ENCODE measurements around the gene GLS. TPM values are rescaled to one million over a fixed set of nuclear protein-coding genes. Genes with fewer than 3 reads are reported as not detected.
A peak's percentile ranks its signal among the peaks of the same experiment; 100 is the strongest.

Gene GLS
- total RNA-seq, 2 experiments from 2014 or later, result 218 to 227 TPM

DNA sequence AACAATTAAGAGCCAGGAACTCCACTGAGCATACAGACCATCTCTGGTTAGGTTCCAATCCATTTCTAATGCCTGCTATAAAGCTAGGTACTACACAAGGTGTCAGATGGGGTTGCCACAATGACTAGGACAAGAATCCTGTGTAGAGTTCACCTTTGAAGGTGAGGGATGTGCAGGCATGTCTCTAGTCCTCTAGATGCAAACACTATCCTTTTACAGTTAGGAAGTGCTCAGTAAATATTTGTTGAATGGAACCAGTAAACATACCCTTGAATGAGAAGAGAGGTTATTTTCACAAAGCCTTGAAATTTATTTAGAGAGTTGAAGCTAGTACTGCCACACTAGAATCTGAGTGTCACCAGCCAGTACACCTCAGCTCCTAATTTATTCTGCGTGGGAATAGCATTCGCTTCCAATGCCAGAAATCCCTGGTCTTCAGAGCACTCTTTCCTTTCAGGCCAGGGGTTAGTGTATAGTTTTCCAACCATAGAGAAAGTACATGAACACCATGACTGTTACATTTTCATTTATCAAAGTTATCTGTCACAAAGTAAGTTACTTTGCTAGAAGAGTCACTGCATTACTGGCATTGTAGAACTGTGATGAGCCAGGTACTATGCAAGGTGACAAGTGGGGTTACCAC lies 85.1 kb downstream of the GLS start:
- ChIA-PET CTCF (interaction anchor here (1.5 to 2.1 kb wide), 3 partner anchors 18 to 185 kb away, joined by 4 to 7 read pairs (median 7); no protein-coding TSS in a partner anchor), POLR2A (interaction anchor here (0.6 to 1.4 kb wide), 7 partner anchors 8 to 217 kb away, joined by 3 to 5 read pairs (median 4); no protein-coding TSS in a partner anchor)
- ATAC-seq (no peak), DNase-seq (no peak)
- TF ChIP-seq, protein P1, sequence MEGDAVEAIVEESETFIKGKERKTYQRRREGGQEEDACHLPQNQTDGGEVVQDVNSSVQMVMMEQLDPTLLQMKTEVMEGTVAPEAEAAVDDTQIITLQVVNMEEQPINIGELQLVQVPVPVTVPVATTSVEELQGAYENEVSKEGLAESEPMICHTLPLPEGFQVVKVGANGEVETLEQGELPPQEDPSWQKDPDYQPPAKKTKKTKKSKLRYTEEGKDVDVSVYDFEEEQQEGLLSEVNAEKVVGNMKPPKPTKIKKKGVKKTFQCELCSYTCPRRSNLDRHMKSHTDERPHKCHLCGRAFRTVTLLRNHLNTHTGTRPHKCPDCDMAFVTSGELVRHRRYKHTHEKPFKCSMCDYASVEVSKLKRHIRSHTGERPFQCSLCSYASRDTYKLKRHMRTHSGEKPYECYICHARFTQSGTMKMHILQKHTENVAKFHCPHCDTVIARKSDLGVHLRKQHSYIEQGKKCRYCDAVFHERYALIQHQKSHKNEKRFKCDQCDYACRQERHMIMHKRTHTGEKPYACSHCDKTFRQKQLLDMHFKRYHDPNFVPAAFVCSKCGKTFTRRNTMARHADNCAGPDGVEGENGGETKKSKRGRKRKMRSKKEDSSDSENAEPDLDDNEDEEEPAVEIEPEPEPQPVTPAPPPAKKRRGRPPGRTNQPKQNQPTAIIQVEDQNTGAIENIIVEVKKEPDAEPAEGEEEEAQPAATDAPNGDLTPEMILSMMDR (IDR thresholded peaks at IDR 0.05), result no peak
- H3K27me3 Mint-ChIP-seq, result no peaks in the 10 kb centered on the region
- peaks cover 83% of the 10 kb centered on the region for H3K36me3 Mint-ChIP-seq (ENCODE audit: low read depth)
- H3K4me1 Mint-ChIP-seq (ENCODE audit: low read depth), result peaks cover 44% of the 10 kb centered on the region
- peak overlapping the region; percentile 71 for H3K27ac Mint-ChIP-seq
- H3K4me3 Mint-ChIP-seq, result no peak overlapping the region
- no peaks in the 10 kb centered on the region for H3K9me3 Mint-ChIP-seq
- intact Hi-C loops (cut with micrococcal nuclease), result no loop called here

DNA sequence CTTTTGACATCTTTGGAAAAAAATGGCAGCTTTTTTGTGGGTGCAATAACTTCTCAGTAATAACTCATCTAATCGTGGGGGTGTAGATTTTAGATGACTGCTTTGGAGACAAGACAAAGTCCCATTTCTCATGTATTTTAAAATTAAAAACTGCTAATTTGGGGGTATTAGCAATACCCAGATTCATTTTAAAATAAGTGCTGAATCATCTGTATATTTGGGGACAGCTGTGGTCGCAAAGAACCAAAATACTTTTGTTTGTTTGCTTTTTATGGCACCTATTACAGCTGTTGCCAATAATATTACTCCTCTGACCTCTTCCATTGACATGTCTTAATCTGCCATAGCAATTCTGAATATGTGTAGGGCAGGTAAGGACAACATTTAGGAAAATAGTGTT lies 87.9 kb downstream of the GLS start:
- intact Hi-C loops (cut with micrococcal nuclease), result no loop called here
- DNase-seq, result no peak
- H3K27me3 Mint-ChIP-seq, result no peaks in the 10 kb centered on the region
- ChIA-PET CTCF (interaction anchor here (1.2 to 2.0 kb wide), 5 partner anchors 10 to 118 kb away, joined by 3 to 7 read pairs (median 4); no protein-coding TSS in a partner anchor), POLR2A (interaction anchor here (0.9 to 2.0 kb wide), 3 partner anchors 12 to 87 kb away, joined by 3 to 10 read pairs (median 3); no protein-coding TSS in a partner anchor)
- no peaks in the 10 kb centered on the region for H3K9me3 Mint-ChIP-seq
- H3K27ac Mint-ChIP-seq, result peak overlapping the region; percentile 79
- no peak for ATAC-seq
- H3K36me3 Mint-ChIP-seq (ENCODE audit: low read depth), result peaks cover 80% of the 10 kb centered on the region
- H3K4me1 Mint-ChIP-seq (ENCODE audit: low read depth), result peaks cover 39% of the 10 kb centered on the region
- no peak overlapping the region for H3K4me3 Mint-ChIP-seq
- TF ChIP-seq, protein P1 (IDR thresholded peaks at IDR 0.05), result no peak

DNA sequence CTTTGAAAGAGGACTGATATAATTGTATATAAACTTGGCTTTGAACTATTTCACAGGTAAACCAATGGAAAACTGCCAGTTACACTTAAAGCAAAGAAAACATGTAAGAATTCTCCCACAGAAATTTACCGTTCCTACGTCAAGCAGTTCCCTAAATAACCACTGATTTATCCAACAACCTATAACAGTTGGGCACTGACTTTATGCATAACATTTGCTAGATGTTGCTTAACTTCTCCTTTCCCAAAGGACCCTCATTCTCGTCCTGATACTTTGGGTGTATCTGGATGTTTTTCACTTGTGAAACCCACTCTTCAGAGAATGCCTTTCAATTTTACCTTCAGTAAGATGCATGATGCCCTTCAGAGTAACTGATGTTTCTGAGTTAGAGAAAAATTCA lies 89.5 kb downstream of the GLS start:
- ChIA-PET CTCF (no interaction called here), POLR2A (interaction anchor here (13.0 kb wide), 1 partner anchor 22 kb away, joined by 121 read pairs; no protein-coding TSS in a partner anchor)
- no peak overlapping the region for H3K4me3 Mint-ChIP-seq
- H3K36me3 Mint-ChIP-seq (ENCODE audit: low read depth), result peaks cover 82% of the 10 kb centered on the region
- no peaks in the 10 kb centered on the region for H3K9me3 Mint-ChIP-seq
- DNase-seq (no peak), ATAC-seq (no peak)
- intact Hi-C loops (cut with micrococcal nuclease), result no loop called here
- peaks cover 36% of the 10 kb centered on the region for H3K4me1 Mint-ChIP-seq (ENCODE audit: low read depth)
- TF ChIP-seq, protein P1 (IDR thresholded peaks at IDR 0.05), result no peak
- H3K27me3 Mint-ChIP-seq, result no peaks in the 10 kb centered on the region
- H3K27ac Mint-ChIP-seq, result peak overlapping the region; percentile 82

DNA sequence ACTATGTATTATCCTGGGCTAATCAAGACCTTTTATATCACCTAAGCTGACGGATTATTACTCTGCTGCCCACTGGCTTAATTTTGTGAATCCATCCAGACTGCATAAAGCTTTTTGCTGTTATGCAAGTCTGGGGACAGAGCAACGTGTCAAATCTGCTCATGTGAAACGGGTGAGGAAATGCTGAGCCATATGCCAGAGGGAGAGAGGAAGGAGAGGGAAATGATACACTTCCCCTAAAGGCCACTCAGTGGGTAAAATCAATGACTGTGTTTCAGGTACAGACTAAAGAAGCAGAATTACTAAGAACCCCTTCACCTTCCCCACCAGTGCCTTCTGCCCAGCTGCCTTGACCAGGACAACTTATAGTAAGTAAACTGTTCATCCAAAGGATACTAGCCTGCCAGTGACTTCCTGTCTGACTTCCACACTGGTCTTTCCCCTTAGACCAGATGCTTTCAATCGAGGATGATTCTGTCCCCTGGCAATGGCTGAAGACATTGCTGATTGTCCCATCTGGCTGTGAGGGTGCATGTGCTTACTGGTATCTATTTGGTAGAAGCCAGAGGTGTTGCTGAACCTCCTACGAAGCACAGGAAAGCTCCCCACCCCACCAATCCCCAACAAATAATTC lies 90.4 kb downstream of the GLS start:
- Mint-ChIP-seq H3K9me3 (no peaks in the 10 kb centered on the region), H3K4me3 (no peak overlapping the region), H3K4me1 (ENCODE audit: low read depth) (peaks cover 35% of the 10 kb centered on the region), H3K27me3 (no peaks in the 10 kb centered on the region), H3K36me3 (ENCODE audit: low read depth) (peaks cover 83% of the 10 kb centered on the region), H3K27ac (peak overlapping the region; percentile 82)
- TF ChIP-seq, protein P1 (IDR thresholded peaks at IDR 0.05), result no peak
- ChIA-PET POLR2A (interaction anchor here (1.5 to 13.0 kb wide), 3 partner anchors 10 to 40 kb away, joined by 4 to 121 read pairs (median 5); no protein-coding TSS in a partner anchor), CTCF (no interaction called here)
- intact Hi-C loops (cut with micrococcal nuclease), result no loop called here
- ATAC-seq (no peak), DNase-seq (no peak)

DNA sequence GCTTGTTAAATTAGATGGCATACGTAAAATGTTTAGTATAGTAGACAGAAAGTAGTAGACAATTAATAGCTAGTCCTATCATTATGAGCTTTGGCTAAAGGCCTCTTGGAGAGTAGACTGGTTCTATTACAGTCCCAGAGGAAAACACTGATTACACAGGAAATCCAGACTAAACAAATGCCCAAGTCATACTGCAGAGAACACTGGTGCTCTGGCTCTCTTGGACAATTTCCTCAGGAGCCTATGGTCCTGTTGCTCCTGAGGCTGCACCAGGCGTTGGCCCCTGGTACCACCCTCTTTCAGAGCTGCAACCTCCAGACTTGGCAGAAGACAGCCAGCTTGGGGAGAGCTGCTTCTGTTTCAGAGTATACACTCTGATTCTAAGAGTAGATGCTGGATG lies 91.6 kb downstream of the GLS start:
- intact Hi-C loops (cut with micrococcal nuclease), result no loop called here
- H3K9me3 Mint-ChIP-seq, result no peaks in the 10 kb centered on the region
- no peaks in the 10 kb centered on the region for H3K27me3 Mint-ChIP-seq
- no peak overlapping the region for H3K4me3 Mint-ChIP-seq
- peaks cover 38% of the 10 kb centered on the region for H3K4me1 Mint-ChIP-seq (ENCODE audit: low read depth)
- POLR2A ChIA-PET, result interaction anchor here (0.6 to 13.0 kb wide), 5 partner anchors 9 to 309 kb away, joined by 3 to 121 read pairs (median 4); no protein-coding TSS in a partner anchor
- H3K27ac Mint-ChIP-seq, result peak overlapping the region; percentile 82
- H3K36me3 Mint-ChIP-seq (ENCODE audit: low read depth), result peaks cover 84% of the 10 kb centered on the region
- ATAC-seq (no peak), DNase-seq (no peak)
- CTCF ChIA-PET, result interaction anchor here (0.9 to 1.2 kb wide), 2 partner anchors 9 to 12 kb away, joined by 3 to 4 read pairs; no protein-coding TSS in a partner anchor
- TF ChIP-seq, protein P1 (IDR thresholded peaks at IDR 0.05), result no peak
